GM06990 (cell line): ENCODE data around the gene ABCC6.
"Not testable (repeated sequence)": the region's sequence is repeated elsewhere in the genome, so short reads cannot be mapped to it uniquely, and the experiment has no call there.

Source experiments
- DNase-seq: peaks from one replicate; pipeline ENCODE4 v3.0.0-alpha.2; 2011; ENCODE audit not compliant: insufficient read length; ENCODE audit errors: extremely low read depth
- H3K27me3 ChIP-seq: replicated peaks from 2 replicates; pipeline ENCODE4 v1.6.0; 2011; ENCODE audit warnings: low read length; ENCODE audit not compliant: control insufficient read depth, insufficient read depth
- H3K36me3 ChIP-seq: 2 replicates; pipeline ENCODE4 v1.5.1; 2011; ENCODE audit warnings: low read length; ENCODE audit not compliant: control insufficient read depth, insufficient read depth
- H3K4me3 ChIP-seq: replicated peaks from 2 replicates; pipeline ENCODE4 v1.5.1; 2011; ENCODE audit warnings: low read depth, mild to moderate bottlenecking, control low read depth, low read length
- TF ChIP-seq, protein P1 (sequence below): IDR thresholded peaks from 2 replicates; pipeline ENCODE4 v1.5.1; 2011; ENCODE audit warnings: low read length, control low read depth, mild to moderate bottlenecking, inconsistent platforms; ENCODE audit not compliant: insufficient read depth, poor library complexity, severe bottlenecking

ABCC6 gene

DNA sequence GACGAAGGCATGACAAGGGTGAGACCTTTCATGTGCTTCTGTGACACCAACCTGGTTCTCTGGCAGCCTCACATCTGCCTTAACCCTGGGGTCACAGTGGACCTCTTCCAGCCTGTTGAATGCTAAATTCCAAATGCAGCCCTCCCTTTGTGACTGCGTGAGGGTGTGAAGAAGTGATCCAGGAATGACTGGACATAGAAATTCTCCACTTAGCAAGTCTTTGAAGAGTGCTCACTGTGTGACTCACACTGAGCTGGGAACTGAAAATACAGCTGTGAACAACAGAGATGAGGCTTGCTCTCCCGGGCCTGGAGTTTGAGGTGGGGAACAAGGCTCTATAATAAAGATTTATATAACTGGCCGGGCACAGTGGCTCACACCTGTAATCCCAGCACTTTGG is 23.9 kb downstream of the ABCC6 start:
- DNase-seq, H3K27me3 ChIP-seq, H3K36me3 ChIP-seq, H3K4me3 ChIP-seq: not testable (repeated sequence)

DNA sequence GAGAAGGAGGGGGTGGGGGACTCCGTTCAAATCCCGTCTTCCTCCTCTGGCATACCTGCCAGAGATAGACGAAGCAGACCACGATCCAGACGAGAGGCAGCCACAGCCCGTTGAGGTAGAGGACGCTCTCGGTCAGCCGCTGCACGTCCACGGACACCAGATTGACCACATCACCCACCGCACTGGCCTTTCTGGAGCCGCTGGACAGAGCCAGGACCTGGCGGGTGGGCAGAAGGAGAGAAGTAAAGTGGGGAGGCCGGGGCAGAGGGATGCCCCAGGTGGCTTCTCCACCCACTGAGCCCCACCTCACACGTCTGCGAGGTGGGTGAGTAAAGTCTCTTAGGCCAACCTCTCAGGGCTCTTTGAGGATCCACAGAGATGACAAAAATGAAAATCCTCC is 25.3 kb downstream of the ABCC6 start:
- TF ChIP-seq, protein P1, sequence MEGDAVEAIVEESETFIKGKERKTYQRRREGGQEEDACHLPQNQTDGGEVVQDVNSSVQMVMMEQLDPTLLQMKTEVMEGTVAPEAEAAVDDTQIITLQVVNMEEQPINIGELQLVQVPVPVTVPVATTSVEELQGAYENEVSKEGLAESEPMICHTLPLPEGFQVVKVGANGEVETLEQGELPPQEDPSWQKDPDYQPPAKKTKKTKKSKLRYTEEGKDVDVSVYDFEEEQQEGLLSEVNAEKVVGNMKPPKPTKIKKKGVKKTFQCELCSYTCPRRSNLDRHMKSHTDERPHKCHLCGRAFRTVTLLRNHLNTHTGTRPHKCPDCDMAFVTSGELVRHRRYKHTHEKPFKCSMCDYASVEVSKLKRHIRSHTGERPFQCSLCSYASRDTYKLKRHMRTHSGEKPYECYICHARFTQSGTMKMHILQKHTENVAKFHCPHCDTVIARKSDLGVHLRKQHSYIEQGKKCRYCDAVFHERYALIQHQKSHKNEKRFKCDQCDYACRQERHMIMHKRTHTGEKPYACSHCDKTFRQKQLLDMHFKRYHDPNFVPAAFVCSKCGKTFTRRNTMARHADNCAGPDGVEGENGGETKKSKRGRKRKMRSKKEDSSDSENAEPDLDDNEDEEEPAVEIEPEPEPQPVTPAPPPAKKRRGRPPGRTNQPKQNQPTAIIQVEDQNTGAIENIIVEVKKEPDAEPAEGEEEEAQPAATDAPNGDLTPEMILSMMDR: no peak
- no peaks in the 10 kb centered on the region for H3K27me3 ChIP-seq
- no peak for DNase-seq
- H3K4me3 ChIP-seq: no peak overlapping the region
- H3K36me3 ChIP-seq: no peaks in the 10 kb centered on the region

DNA sequence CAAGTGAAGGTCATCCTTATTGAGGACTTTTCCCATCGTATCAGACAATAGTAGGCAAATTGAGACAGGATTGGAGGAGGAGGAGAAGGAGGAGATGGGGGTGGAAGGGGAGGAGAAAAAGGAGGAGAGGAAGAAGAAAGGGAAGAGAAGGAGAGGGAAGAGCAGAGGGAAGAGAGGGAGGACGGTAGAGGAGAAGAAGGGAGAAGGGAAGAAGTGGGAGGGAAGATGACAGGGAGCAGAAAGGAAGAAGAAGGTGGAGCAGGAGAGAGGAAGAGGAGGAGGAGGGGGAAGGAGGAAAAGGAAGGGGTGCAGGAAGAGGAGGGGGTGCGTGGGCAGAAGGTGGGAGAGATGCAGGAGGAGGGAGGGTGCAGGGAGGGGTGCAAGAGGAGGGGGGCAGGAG is 26.0 kb downstream of the ABCC6 start:
- Histone ChIP-seq H3K4me3 (no peak overlapping the region), H3K36me3 (no peaks in the 10 kb centered on the region), H3K27me3 (no peaks in the 10 kb centered on the region)
- DNase-seq: no peak
- TF ChIP-seq, protein P1: no peak

DNA sequence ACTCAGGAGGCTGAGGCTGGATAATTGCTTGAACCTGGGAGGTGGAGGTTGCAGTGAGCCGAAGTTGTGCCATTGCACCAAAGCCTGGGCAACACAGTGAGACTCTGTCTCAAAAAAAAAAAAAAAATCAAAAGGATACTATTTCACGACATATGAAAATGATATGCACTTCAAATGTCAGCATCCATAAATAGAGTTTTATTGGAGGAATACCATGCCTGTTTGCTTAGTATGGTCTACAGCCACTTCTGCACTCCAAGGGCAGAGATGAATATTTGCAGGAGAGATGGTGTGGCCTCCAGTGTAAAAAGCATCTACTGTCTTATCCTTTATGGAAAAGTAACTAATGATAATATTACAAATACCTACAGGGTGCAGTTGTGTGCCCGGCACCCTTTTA is 27.2 kb downstream of the ABCC6 start:
- no peaks in the 10 kb centered on the region for H3K27me3 ChIP-seq
- TF ChIP-seq, protein P1: no peak
- H3K36me3 ChIP-seq: no peaks in the 10 kb centered on the region
- no peak for DNase-seq
- H3K4me3 ChIP-seq: no peak overlapping the region

DNA sequence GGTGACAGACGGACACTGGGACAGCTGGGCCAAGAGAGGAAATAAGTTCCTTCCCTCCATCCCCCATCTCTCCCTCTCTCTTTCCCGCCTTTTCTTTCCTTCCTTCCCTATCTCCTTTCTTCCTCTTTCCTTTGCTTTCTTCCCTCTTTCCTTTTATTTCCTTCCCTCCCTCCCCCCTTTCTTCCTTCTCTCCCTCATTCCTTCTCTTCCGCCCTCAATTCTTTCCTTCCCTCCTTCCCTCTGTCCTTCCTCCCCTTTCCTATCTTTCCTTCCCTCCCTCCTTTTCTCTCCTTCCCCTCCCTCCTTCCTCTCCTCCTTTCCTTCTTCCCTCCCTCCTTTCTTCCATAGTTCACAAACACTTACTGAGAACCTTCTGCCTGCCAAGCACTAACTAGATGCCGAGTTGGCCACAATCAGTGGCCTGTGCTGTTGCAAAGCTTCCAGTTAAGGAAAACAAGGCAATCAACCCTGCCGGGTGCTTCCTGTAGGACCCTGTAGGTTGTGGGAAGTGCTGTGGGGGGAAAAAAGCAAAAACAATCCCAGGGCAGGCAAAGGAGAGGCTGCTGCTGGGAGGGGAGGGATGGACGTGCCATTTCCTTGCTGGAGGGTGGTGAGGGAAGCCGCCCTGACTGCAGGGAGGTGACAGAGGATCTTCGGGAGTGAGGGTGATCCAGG is 31.7 kb downstream of the ABCC6 start:
- H3K36me3 ChIP-seq: no peaks in the 10 kb centered on the region
- TF ChIP-seq, protein P1: no peak
- H3K4me3 ChIP-seq: no peak overlapping the region
- no peaks in the 10 kb centered on the region; the same call in 1 of the 2 replicates for H3K27me3 ChIP-seq
- DNase-seq: no peak

DNA sequence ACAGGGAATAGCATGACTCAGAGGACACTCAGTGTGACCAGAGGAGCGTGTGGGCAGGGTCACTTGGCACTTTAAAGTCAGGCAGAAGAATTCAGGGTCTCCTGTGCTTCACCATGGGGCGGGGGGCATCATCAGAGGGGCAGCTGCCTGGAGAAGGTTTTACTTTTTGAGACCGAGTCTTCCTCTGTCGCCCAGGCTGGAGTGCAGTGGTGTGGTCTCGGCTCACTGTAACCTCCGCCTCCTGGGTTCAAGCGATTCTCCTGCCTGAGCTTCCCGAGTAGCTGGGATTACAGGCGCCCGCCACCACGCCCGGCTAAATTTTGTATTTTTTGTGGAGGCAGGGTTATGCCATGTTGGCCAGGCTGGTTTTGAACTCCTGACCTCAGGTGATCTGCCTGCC is 32.3 kb downstream of the ABCC6 start:
- not testable (repeated sequence) for H3K27me3 ChIP-seq, DNase-seq, H3K4me3 ChIP-seq, H3K36me3 ChIP-seq

DNA sequence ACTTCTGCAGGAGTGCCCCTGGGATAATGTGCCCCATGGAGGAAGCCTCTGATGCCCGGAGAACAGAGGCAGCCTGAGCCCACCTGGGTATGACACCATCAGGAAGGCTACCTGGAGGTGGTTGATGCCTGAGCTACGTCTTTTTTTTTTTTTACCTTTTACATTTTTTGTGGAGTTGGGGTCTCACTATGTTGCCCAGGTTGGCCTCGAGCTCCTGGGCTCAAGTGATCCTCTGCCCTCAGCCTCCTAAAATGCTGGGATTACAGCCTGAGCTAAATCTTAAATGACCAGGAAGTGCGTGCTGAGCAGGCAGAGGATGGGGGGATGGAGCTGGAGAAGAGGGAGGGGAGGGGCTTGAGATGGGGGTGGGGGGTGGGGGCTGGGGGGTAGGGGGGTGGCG is 32.7 kb downstream of the ABCC6 start:
- TF ChIP-seq, protein P1: no peak
- H3K27me3 ChIP-seq: no peaks in the 10 kb centered on the region; the same call in 1 of the 2 replicates
- no peak overlapping the region for H3K4me3 ChIP-seq
- DNase-seq: no peak
- H3K36me3 ChIP-seq: no peaks in the 10 kb centered on the region
